DOHH2 (cell line): ENCODE results near the gene CNN2.

ENCODE experiments used
- H3F3A ChIP-seq: fragments of 200-600 bp; sonication (generic), shearing (Covaris generic); 2 replicates; pipeline ENCODE4 v1.6.0; 2016; ENCODE audit warnings: antibody characterized with exemption, mild to moderate bottlenecking; ENCODE audit not compliant: control insufficient read depth, insufficient read depth
- H3K27ac ChIP-seq: fragments of 200-600 bp; sonication (generic); 2 replicates; pipeline ENCODE4 v1.5.1; 2014; ENCODE audit warnings: low read depth, mild to moderate bottlenecking, low read length, moderate library complexity
- H3K27me3 ChIP-seq: fragments of 200-600 bp; sonication (generic); 2 replicates; pipeline ENCODE4 v1.6.1; 2014; ENCODE audit warnings: mild to moderate bottlenecking, low read length, mixed read lengths; ENCODE audit not compliant: control insufficient read depth
- H3K36me3 ChIP-seq: fragments of 200-600 bp; sonication (generic); 2 replicates; pipeline ENCODE4 v1.6.1; 2014; ENCODE audit warnings: mild to moderate bottlenecking, low read length, moderate library complexity, mixed read lengths; ENCODE audit not compliant: control insufficient read depth
- H3K4me1 ChIP-seq: fragments of 200-600 bp; sonication (generic); 2 replicates; pipeline ENCODE4 v1.6.1; 2014; ENCODE audit warnings: mild to moderate bottlenecking, low read length, mixed read lengths; ENCODE audit not compliant: control insufficient read depth
- H3K4me2 ChIP-seq: fragments of 200-600 bp; sonication (generic); 2 replicates; pipeline ENCODE4 v1.6.0; 2014; ENCODE audit warnings: mild to moderate bottlenecking, low read length, moderate library complexity
- H3K4me3 ChIP-seq: fragments of 200-600 bp; sonication (generic); 2 replicates; pipeline ENCODE4 v1.5.1; 2014; ENCODE audit warnings: mild to moderate bottlenecking, low read length, mixed read lengths
- H3K79me2 ChIP-seq: fragments of 200-600 bp; sonication (generic); 2 replicates; pipeline ENCODE4 v1.6.1; 2014; ENCODE audit warnings: mild to moderate bottlenecking, low read length, mixed read lengths; ENCODE audit not compliant: control insufficient read depth
- H3K9me2 ChIP-seq: fragments of 200-600 bp; sonication (generic); replicated peaks from 2 replicates; pipeline ENCODE4 v1.6.1; 2014; ENCODE audit warnings: mild to moderate bottlenecking, low read length, mixed read lengths; ENCODE audit not compliant: control insufficient read depth
- H3K9me3 ChIP-seq: fragments of 200-600 bp; sonication (generic); 2 replicates; pipeline ENCODE4 v1.6.1; 2014; ENCODE audit warnings: antibody characterized with exemption, low read length, mixed read lengths; ENCODE audit not compliant: control insufficient read depth, insufficient read depth
- H4K20me1 ChIP-seq: fragments of 200-600 bp; sonication (generic); 2 replicates; pipeline ENCODE4 v1.6.0; 2014; ENCODE audit warnings: low read depth, mild to moderate bottlenecking, antibody characterized with exemption, low read length, moderate library complexity; ENCODE audit not compliant: control insufficient read depth, insufficient read depth
- EZH2phosphoT487 ChIP-seq: fragments of 200-600 bp; sonication (generic); IDR thresholded peaks from 2 replicates; pipeline ENCODE4 v1.6.1; 2017; ENCODE audit warnings: borderline replicate concordance, mild to moderate bottlenecking, antibody characterized with exemption, low read length, moderate library complexity, mixed read lengths
- TF ChIP-seq, protein P1 (sequence below): fragments of 200-600 bp; sonication (generic); IDR thresholded peaks from one replicate; pipeline ENCODE4 v1.5.1; 2014; ENCODE audit warnings: antibody characterized with exemption, mild to moderate bottlenecking, low read depth, low read length; ENCODE audit not compliant: poor library complexity, severe bottlenecking

The CNN2 gene

GRCh38 chr19:1088416-1089010, 62.1 kb downstream of the CNN2 start:
- Histone ChIP-seq H3K79me2 (peaks cover 26% of the 10 kb centered on the region), H3K27me3 (no peaks in the 10 kb centered on the region), H3F3A (peaks cover 13% of the 10 kb centered on the region), H4K20me1 (peaks cover 2% of the 10 kb centered on the region; the same call in 1 of the 2 replicates), H3K9me3 (no peaks in the 10 kb centered on the region), H3K4me1 (peaks cover 36% of the 10 kb centered on the region), H3K27ac (peak overlapping the region; percentile 88), H3K4me2 (peak overlapping the region; percentile 61), H3K36me3 (peaks cover 88% of the 10 kb centered on the region), H3K4me3 (peak overlapping the region; percentile 37), H3K9me2 (no peaks in the 10 kb centered on the region)
- TF ChIP-seq, protein P1, sequence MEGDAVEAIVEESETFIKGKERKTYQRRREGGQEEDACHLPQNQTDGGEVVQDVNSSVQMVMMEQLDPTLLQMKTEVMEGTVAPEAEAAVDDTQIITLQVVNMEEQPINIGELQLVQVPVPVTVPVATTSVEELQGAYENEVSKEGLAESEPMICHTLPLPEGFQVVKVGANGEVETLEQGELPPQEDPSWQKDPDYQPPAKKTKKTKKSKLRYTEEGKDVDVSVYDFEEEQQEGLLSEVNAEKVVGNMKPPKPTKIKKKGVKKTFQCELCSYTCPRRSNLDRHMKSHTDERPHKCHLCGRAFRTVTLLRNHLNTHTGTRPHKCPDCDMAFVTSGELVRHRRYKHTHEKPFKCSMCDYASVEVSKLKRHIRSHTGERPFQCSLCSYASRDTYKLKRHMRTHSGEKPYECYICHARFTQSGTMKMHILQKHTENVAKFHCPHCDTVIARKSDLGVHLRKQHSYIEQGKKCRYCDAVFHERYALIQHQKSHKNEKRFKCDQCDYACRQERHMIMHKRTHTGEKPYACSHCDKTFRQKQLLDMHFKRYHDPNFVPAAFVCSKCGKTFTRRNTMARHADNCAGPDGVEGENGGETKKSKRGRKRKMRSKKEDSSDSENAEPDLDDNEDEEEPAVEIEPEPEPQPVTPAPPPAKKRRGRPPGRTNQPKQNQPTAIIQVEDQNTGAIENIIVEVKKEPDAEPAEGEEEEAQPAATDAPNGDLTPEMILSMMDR = no peak
- TF ChIP-seq EZH2phosphoT487 = no peak
